ENCODE measurements around the gene SUSD1.
"Not testable (repeated sequence)": the region's sequence is repeated elsewhere in the genome, so short reads cannot be mapped to it uniquely, and the experiment has no call there.

SUSD1 gene

DNA sequence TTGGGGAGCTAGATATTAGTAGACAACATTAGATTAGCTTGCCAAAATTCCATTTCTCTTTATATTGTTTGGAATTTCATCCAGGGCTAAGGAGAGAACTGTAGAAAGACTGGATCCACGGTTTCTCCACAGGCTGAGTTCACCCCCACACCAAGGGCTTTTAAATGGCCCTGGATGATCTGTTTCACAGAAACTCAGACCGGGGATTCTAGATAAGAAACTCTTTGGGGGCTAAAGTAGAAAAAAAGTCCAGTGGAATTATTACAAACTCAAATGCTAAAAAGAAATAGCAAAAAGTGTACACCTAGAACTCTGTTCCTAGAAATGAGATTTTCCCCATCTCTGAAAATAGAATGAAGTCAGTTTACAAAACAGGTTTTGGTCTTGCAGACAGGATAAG is 80.9 kb downstream of the SUSD1 start:
- no peak for DNase-seq

DNA sequence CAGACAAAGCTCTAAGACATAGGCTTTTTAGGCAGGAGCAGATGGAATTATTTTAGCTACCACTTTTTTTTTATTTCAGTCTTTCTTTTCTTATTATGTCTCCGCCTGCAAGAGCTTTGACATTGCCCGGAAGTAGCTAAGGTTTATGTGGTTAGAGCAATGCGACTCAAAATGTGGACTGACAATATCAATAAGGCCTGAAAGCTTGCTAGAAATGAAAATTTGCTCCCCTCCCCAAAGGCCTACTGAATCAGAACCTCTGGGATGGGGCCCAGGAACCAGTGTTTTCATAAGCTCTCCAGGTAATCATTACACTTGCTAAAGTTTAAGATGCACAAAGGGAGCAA is 81.3 kb downstream of the SUSD1 start:
- DNase-seq = no peak

DNA sequence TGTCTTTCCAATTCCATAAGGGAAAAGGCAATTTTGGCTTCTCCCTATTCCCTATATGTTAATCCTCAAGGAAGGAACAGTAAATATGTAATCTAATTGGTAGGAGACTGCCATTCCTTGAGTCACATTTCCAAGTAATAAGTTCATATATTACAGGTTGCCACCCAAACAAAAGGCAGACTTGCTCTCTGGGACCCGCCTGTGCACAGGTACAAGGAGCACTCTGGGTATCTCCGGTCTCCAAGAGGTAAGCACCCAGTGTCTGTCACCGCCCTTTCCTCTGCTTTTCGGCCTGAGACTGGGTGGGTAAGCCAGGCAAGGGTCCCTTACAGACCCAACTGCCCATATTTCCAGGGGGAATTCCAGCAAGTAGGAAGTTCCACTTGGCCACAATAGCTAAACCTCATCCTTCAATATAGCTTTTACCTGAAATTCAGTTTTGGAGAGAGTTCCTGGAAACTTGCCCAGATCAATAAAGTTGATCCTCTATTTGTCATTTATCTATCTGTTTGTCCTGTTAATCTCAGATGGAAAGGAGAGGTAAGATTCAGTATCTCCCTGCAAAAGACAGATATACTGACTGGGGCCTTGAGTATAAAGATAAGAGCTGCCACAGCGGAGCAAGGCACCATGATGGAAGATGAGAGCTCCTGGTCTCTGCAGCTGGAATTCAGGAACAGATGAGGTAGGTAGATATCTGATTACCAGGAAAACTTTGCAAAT is 81.8 kb downstream of the SUSD1 start:
- DNase-seq = no peak

DNA sequence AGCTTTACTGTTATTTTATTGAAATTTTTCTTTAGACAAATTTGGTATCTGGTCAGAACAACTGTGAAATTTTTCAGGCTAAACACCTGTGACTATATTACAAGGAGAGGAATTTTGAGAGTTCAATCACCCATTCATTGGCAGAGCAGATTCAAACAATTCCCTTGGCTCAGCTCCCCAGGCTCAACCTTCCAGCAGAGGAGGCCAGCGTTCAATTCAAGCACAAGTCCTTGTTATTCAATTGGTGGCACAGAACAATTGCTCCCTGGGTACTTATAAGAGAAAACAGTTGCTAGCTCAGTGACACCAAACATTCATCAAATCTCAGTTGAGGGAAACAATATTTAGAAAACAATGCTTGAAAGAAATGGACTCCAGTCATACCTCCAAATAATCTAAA is 83.3 kb downstream of the SUSD1 start:
- DNase-seq = no peak

DNA sequence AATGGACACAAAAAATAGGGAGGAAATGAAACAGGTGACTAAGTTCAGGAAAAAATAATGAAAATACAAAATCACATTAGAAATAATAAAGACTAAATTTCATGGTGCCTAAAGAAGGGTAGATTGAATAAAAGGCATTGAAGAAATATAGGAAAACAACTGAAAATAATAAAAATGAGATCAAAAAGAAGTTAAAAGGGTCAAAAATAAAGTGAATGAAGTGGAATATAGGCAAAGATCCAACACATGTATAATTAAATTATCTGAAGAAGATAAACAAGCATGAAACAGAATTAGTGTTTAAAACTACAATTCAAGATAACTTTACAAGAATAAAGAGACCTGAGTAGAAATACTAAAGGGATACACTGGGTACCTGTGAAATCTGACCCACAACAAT is 87.6 kb downstream of the SUSD1 start:
- DNase-seq = no peak

DNA sequence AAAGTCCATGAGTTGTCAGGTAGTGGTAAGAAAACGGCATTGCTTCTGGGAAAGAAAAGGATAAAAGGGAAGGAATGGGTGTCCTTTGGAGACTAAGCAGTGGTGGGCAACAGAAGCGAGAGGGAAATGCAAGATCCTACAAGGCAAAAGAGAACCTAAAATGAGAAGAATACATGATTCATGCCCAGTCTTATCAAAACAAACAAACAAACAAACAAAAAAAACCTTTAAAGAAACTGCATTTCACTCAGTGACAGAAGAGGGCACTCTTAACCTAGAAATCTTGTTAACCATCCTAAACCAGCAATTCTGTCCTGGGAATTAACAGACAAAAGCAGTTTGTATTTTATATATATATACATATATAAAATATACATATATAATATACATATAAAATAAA is 88.5 kb downstream of the SUSD1 start:
- no peak for DNase-seq

DNA sequence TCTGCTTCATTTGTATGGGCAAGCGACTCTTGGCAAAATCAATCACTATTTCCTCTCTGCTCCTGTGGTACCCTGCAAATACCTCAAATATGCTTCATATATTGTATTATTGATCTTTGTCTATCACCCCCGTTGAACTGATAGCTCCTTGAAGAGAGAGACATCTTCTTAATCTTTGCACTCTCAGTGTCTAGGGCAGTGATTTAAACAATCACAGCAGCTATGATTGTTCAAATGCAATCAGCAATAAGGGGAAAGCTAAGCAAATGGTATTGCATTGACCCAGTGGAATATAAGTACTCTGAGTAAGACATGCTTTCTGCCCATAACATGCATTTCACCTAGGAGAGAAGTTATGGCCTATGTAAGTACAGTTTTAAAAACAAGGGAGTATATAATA is 90.2 kb downstream of the SUSD1 start:
- no peak for DNase-seq

DNA sequence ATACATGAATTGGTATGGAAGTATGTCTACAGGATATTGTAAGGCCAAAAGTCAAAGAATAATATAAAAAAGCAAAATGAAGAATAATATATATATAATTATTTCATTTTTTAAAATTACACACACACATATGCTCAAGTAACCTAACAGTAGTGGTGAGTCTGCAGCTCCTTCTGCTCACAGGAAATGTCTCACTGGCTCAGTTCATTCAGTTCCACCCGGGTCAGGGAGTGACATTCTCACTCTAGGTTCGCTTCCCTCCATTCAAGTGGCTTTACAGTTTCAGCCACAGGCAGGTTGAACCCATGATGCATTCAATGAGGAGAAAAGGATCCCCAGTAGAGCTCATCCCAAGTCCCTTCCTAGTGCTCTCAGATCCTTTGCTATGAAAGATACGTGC is 90.8 kb downstream of the SUSD1 start:
- no peak for DNase-seq

DNA sequence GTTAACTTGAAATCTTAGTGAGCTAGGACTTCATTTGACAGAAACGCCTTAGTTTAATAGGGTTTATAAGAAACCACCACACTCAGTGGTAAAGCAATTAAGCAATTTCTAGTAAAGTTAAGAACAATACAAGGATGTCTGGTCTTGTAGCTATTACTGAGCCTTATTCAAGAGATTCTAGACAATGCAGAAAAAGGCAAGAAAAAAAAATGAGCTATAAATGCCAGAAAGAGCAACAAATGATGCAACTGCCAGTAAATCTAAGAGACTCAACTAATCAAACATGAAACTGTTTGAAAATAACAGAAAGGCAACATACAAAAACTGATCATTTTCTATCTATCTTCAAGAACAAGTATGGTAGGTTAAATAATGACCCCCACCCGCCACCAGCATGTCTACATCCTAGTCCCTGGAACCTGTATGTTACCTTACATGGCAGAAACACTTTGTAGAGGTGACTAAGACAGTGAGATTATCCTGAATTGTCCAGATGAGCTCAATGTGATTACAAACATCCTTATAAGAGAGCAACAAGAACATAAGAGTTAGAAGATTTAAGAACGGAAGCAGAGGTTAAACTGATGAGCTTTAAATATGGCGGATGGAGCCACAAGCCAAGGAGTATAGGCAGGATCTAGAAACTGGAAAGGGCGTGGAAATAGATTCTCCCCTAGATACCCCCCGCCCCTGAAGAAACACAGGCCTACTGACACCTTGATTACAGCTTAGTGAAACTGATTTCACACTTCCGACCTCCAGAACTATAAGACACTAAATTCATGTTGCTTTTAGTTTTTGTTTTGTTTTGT is 93.0 kb downstream of the SUSD1 start:
- no peak for DNase-seq

DNA sequence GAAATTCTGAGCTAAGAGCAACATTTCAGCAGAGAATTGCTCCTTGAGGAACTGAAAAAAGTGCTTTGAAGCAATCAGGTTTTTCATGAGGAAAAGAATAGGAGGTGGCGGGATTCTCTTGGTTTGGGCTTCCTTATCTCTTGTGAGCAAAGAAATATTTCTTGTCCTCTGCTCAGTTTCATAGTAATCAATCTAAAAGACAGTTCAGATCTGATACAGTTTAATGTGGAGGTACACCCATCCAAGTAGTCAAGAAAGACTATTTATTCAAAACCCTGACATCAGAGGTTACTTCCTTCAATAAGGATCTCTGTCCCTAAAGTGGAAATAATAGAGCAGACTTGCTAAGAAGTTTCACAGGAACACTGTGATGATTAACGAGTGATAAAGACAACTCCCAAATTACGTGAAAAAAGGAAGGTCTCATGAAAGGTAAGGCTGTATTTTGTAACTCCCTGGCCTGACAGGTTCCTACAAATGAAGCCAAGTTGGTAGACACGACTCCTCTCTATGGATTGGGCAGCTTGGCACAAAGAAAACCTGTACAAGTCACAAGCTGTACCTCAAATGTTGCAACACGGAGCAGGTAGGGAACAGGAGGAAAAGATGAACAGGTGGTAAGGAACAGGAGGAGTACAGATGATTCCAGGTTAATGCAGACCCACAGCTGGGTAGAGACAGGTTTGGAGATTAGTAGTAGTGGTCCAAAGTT is 94.1 kb downstream of the SUSD1 start:
- no peak for DNase-seq

DNA sequence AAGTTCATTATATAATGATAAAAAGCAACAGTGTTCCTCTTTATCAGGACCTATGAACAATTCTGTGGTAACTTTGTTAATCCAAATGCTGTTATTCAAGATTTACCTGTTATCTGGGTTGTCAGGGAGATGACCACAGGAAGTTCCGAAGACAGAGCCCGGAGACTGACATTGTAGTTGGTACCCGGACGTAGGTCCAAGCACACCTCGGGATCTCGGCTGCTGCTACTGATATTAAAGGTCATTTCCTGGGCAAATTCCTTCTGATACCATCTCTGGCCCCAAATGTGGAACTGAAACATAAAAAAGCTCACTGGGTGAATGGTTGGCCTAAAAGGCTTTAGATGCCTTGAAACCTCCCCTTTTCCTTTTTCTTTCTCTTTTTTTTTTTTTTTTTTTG is 96.7 kb downstream of the SUSD1 start:
- DNase-seq = no peak

DNA sequence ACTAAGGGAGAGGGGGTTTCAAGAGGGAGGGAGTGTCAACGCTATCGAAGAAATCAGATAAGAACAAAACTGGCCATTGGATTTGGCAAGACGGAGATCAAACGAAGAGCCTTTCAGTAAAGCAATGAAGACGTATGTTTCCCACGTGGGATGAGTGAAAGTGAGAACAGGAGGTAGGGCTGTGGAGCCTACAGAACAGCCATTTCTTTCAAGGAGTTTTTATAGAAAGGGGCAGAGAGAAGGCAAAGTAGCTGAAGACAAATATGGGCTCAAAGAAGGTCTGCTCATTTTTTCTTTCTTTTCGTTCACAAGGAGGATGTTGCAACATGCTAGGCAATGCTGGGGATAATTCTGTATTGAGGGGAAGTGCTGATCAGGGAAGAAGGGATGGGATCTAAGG is 98.3 kb downstream of the SUSD1 start:
- no peak for DNase-seq

DNA sequence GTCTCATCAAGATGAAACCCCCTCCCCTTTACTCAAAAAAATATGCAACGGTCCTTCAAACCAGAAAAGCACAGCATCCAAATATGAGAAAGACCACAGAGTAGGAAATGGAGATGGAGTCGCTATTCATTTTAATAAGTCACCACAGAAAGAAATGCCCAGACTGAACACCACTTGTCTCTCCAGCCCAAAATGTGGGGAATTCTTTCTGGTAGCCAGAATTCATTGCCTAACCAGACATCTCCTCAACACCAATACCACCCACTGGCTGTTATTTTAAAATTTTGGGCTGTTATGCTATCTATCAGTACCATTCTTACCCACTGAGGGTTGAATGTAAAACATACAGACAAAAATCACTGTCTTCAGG is 100.1 kb downstream of the SUSD1 start:
- no peak for DNase-seq

DNA sequence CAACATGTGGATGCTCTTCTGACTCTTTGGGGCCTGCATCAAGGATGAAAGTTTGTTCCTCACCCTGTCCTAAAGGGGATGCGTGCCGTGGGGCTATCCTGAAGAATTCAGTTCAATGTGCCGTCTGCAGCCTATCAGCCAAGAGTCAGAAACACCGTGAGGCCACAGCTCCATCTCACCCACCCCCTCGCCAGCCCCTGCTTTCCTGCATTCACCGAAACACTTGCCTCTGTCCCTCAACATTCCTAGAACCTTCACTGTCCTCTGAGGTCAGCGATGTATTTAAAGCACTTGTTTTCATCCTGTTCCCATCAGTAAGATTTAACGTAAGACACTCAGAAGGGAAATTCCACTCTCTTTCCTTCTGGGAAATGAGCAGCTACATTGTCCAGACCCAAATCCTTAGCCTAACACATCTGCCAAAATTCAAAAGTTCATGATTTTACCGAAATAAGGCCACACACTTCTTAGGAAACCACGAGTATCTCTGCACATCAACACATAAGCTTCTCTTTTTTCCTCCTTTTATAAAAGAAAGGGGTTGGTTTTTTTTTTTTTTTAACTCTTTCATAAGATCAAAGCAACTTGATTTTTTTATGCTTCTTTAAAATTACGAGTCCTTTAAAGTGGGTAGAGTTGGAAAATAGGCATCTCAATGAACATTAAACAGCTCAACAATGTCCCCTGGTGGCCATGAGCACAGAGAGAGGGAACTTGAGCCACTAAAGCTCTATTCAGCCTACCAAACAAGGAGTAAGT is 100.7 kb downstream of the SUSD1 start:
- DNase-seq = peak; percentile 56

DNA sequence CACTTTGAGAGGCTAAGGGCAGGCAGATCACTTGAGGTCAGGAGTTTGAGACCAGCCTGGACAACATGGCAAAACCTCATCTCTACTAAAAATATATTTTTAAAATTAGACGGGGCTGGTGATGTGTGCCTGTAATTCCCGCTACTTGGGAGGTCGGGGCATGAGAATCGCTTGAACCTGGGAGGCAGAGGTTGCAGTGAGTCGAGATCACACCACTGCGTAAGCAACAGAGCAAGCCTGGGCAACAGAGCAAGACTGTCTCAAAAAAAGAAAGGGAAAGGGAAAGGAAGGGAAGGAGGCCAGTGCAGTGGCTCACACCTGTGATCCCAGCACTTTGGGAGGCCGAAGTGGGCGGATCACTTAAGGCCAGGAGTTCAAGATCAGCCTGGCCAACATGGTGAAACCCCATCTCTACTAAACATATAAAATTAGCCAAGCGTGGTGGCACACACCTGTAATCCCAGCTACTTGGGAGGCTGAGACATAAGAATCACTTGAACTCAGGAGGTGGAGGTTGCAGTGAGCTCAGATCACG is 101.4 kb downstream of the SUSD1 start:
- DNase-seq = not testable (repeated sequence)

DNA sequence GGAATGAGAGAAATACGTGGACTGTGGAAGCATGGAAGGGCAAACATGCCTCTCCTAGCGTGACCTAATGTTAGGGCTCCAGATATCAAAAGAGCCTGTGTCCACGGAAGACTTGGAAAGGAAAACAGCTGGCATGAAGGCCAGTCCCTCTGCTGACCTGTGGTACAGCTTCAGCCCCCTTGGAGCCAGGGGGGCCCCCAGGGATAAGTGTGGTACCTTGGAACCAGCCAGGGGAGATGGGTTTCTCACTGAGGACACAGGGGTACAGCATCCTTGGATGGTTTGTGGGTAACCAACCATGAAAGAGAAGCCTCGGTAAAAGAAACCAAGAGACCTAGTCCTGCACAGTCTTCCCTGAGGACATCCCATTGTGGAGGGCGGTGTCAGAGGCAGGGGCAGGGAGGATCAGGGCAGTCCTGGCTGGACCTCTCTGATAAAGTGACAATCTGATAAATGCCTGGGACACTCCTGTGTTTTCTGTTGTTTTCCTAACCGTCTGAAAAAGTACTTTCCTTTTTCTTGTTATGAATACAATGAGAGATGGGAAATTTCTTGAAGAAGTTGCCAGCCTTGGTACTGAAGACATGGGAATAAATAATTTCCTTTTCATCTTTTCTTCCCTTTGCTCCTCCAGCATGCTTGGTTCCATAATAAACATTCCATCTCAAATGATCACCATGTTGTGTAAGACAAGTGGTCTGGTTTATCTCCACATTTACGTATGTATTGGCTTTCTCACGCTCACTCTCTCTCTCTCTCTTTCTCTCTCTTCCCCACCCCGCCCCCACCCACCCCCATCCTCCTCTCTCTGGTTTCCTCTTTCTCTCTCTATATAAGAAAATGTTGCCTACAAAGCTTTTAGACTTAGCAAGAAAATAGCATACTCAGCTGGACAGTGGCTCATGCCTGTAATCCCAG is 102.1 kb downstream of the SUSD1 start:
- no peak for DNase-seq

DNA sequence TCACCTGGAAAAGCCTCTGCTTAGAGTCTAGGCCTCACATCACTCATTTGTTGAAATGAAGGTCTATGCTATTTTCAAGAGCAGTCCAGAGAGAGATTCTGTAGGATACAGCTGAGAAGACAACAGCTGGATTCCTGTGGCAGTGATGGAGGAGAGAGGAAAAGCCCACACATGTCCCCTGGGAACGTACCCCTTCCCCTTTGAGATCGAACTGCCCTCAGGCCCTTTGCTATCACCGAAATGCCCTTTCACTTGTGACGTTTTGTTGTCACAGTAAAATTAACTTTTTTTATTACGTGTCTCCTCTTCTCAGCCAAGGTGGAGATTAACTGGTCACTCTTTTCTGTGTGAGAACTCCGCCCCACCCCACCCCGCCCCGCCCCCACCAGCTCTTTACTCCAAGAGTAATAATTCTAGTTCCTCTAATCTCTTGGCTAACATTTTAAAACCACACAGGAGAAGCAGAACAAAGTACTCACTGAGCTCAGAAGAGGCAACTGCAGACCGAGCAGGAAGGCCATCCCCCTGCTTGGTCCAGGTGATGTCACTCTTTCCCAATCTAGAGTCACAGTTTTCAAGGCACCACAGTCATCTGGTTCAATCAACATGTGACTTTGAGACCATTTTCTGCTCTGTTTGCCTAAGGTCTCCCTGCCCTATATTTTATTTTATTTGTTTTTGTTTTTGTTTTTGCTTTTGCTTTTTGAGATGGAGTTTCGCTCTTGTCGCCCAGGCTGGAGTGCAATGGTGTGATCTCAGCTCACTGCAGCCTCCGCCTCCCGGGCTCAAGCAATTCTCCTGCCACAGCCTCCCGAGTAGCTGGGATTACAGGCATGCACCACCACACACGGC is 105.6 kb downstream of the SUSD1 start:
- DNase-seq = no peak

DNA sequence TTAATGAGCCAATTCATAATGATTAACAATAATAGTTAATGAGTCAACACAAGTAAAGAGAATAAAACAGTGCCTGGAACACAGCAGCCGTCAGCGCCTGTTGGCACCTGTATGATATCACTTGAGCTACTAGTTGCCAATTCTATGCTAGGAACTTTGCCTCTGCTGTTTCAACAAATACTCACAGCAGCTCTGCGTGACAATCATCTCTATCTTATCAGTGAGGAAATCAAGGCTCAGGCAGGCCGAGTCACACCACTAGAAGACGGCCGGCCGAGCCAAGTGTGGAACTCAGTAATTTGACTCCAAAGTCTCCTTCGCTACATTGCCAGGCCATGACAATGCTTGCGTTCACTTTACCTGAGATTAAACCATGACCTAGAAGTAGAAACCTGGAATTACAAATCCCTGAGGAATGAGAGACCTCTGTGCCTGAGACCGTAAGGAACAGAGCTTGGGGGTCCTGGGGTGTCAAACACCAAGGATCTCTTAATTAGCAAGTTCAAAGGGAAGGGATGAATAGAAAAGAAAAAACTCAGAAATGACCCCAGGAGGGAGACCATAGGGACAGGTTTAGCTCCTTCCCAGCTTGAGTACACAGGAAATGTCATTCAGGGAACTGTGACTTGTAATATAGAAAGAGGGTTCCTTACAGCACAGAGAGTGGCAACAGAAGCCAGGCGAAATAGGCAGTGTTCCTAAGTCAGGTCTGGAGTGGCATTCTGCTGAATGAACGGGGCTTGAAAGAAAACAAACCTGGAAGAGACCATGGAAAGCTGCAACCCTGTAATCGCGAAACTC is 109.1 kb downstream of the SUSD1 start:
- no peak for DNase-seq

DNA sequence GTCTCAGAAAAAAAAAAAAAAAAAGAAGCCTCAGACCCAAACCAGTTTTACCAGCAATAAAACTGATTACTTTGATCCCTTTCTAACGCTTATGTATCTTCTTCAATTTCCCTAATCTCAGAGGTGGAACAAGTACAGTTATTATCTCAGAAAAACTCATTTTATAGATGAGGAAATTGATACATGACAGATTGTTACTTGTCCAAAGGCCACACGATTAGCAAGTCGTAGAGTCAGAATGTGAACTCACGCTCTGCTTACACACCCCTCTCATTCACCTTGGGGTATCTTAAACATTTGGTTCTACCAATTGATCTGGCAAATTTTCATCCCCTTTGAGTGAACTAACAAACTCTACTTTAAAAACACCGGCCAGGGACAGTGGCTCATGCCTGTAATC is 110.2 kb downstream of the SUSD1 start:
- no peak for DNase-seq

DNA sequence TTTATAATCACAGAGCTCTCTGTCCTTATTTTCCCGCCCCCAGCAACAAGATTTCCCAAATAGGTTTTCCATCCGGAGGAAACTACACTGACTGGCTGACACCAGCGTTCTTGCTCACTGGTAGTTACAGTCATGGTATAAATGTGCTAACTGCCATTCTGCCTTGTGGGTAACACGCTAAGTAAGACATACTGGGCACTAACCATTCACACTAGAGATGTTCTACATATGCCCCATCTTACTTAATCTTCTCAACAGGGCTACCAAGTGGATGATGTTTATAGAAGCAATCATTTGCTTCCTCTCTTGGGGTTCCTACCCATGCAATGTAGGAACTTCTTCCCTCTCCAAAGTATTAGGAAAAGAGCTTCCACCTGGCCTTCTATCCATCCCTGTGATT is 111.5 kb downstream of the SUSD1 start:
- no peak for DNase-seq
